HG03439 (cell line): ENCODE measurements around the gene NR4A1.

Experiments
- ATAC-seq: cut with Tn5 transposase; IDR thresholded peaks from one replicate; pipeline ENCODE4 v1.9.1; 2021; ENCODE audit warnings: mild to moderate bottlenecking, moderate library complexity; ENCODE audit not compliant: unreplicated experiment

NR4A1 gene

GRCh38 chr12:52057638-52058576 is 6.7 kb downstream of the NR4A1 start:
- ATAC-seq = no peak

- no peak for ATAC-seq
Measured at GRCh38 chr12:52058631-52059361, 7.6 kb downstream of the NR4A1 start.

GRCh38 chr12:52059582-52060497 is 8.6 kb downstream of the NR4A1 start:
- no peak for ATAC-seq

GRCh38 chr12:52060498-52061177 is 9.4 kb downstream of the NR4A1 start:
- ATAC-seq = no peak

- no peak for ATAC-seq
Measured at GRCh38 chr12:52061470-52062166, 10.4 kb downstream of the NR4A1 start.

GRCh38 chr12:52062167-52063081 is 11.2 kb downstream of the NR4A1 start:
- ATAC-seq = no peak

- no peak for ATAC-seq
Measured at GRCh38 chr12:52063082-52063924, 12.1 kb downstream of the NR4A1 start.

- no peak for ATAC-seq
Measured at GRCh38 chr12:52063981-52064649, 12.9 kb downstream of the NR4A1 start.

GRCh38 chr12:52066346-52067080 is 15.3 kb downstream of the NR4A1 start:
- no peak for ATAC-seq

- no peak for ATAC-seq
Measured at GRCh38 chr12:52067081-52067374, 15.8 kb downstream of the NR4A1 start.

- ATAC-seq = peak; percentile 93
Measured at GRCh38 chr12:52069327-52070184, 18.3 kb downstream of the NR4A1 start, which contains the start of gene ATG101. TSS of gene ATG101 (plus strand) at chr12:52069978. CDS start at chr12:52073651, 3,673 bp downstream.

- peak; percentile 22 for ATAC-seq
Measured at GRCh38 chr12:52070185-52070925, 19.1 kb downstream of the NR4A1 start.

GRCh38 chr12:52073531-52074381 is 22.5 kb downstream of the NR4A1 start:
- ATAC-seq = no peak
